Thoracic aorta (tissue), 2 donors: Measurements from ENCODE around the gene SMIM44. TPM values are rescaled to one million over a fixed set of nuclear protein-coding genes. Genes with fewer than 3 reads are reported as not detected.

Source experiments
- ATAC-seq: fragments of 150-250 bp; one replicate; pipeline ENCODE4 v1.8.0; 2017; ENCODE audit warnings: low read depth; ENCODE audit not compliant: insufficient number of reproducible peaks, low FRiP score
- DNase-seq: peaks from one replicate; pipeline ENCODE4 v3.0.0-alpha.2; 2020; ENCODE audit warnings: low spot score
- H3K27ac ChIP-seq, 2 donors: fragments of 200-600 bp; sonication (generic); 1 replicate in 1 of 2; 2 replicates in 1 of 2; pipeline ENCODE4 v1.5.1; 2016; ENCODE audit warnings: mild to moderate bottlenecking in 2 of 2, moderate library complexity in 2 of 2
- H3K27me3 ChIP-seq: fragments of 200-600 bp; sonication (generic); replicated peaks from 2 replicates; pipeline ENCODE4 v1.6.0; 2016; ENCODE audit warnings: mild to moderate bottlenecking; ENCODE audit not compliant: insufficient read depth
- H3K36me3 ChIP-seq: fragments of 200-600 bp; sonication (generic); one replicate; pipeline ENCODE4 v1.5.1; 2016
- H3K4me1 ChIP-seq, 2 donors: fragments of 200-600 bp; sonication (generic); 1 replicate in 1 of 2; 2 replicates in 1 of 2; pipeline versions ENCODE4 v1.5.1 to v1.6.0; 2016; ENCODE audit warnings: low read depth in 2 of 2, mild to moderate bottlenecking in 1 of 2; ENCODE audit not compliant: control insufficient read depth in 1 of 2
- H3K4me3 ChIP-seq: fragments of 200-600 bp; sonication (generic); 2 replicates; pipeline ENCODE4 v1.5.1; 2016; ENCODE audit warnings: mild to moderate bottlenecking
- H3K9me3 ChIP-seq: fragments of 200-600 bp; sonication (generic); 2 replicates; pipeline ENCODE4 v1.5.1; 2016
- CTCF ChIP-seq: fragments of 200-600 bp; sonication (generic); IDR thresholded peaks from one replicate; pipeline ENCODE4 v1.5.1; 2019; ENCODE audit warnings: antibody characterized with exemption
- total RNA-seq, 2 donors: library from RNA; depleted of rRNA; stranded (reverse); fragments of >200 nt; gene quantifications; one replicate each; pipeline versions ENCODE4 v1.1.0 to v1.2.3, GENCODE V29; 2016

SMIM44 gene
- total RNA-seq, 2 donors from 2014 or later: not detected

- H3K4me1 ChIP-seq: no peaks in the 10 kb centered on the region
- ATAC-seq (no peak), DNase-seq (no peak)
- no peak overlapping the region for H3K4me3 ChIP-seq
- H3K36me3 ChIP-seq: peaks cover 55% of the 10 kb centered on the region
- no peaks in the 10 kb centered on the region for H3K9me3 ChIP-seq
- no peaks in the 10 kb centered on the region for H3K27me3 ChIP-seq
- H3K27ac ChIP-seq: no peak overlapping the region
- TF ChIP-seq CTCF: no peak
These were observed 41.0 kb upstream of the SMIM44 start for GRCh38 chr19:3524078-3524842.

- Histone ChIP-seq H3K27me3 (no peaks in the 10 kb centered on the region), H3K4me1 (no peaks in the 10 kb centered on the region), H3K27ac (no peak overlapping the region), H3K36me3 (peaks cover 57% of the 10 kb centered on the region), H3K4me3 (no peak overlapping the region), H3K9me3 (no peaks in the 10 kb centered on the region)
- no peak for TF ChIP-seq CTCF
- ATAC-seq: no peak
- DNase-seq: no peak
These were observed 40.3 kb upstream of the SMIM44 start for GRCh38 chr19:3523361-3524077.

GRCh38 chr19:3522421-3523360 lies 39.5 kb upstream of the SMIM44 start:
- H3K4me1 ChIP-seq: no peaks in the 10 kb centered on the region
- H3K27me3 ChIP-seq: no peaks in the 10 kb centered on the region
- no peak for DNase-seq
- H3K4me3 ChIP-seq: no peak overlapping the region
- no peak for TF ChIP-seq CTCF
- H3K27ac ChIP-seq: no peak overlapping the region
- ATAC-seq: no peak
- H3K36me3 ChIP-seq: peaks cover 49% of the 10 kb centered on the region
- H3K9me3 ChIP-seq: no peaks in the 10 kb centered on the region

DNA sequence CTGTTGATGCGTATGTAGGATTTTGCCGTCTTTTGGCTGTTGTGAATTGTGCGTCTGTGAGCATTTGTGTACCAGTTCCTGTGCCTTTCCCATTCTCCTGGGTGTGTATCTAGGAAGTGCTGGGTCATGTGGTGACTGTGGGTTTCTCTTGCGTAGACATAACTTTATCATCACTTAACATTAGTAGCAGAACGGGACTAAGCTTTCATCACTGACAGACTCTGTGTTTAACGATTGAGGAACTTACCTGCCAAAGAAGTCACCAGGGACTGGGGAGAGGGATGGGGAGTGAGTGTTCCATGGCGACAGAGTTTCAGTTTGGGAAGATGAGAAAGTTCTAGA lies 37.8 kb upstream of the SMIM44 start:
- TF ChIP-seq CTCF: no peak
- ATAC-seq: no peak
- no peaks in the 10 kb centered on the region for H3K9me3 ChIP-seq
- peaks cover 34% of the 10 kb centered on the region for H3K36me3 ChIP-seq
- no peaks in the 10 kb centered on the region for H3K27me3 ChIP-seq
- H3K27ac ChIP-seq: no peak overlapping the region
- H3K4me1 ChIP-seq: peaks cover 0 to 8% of the 10 kb centered on the region in 2 donors
- no peak overlapping the region for H3K4me3 ChIP-seq
- DNase-seq: no peak
